Measurements from ENCODE around the gene SRP9.

DNA sequence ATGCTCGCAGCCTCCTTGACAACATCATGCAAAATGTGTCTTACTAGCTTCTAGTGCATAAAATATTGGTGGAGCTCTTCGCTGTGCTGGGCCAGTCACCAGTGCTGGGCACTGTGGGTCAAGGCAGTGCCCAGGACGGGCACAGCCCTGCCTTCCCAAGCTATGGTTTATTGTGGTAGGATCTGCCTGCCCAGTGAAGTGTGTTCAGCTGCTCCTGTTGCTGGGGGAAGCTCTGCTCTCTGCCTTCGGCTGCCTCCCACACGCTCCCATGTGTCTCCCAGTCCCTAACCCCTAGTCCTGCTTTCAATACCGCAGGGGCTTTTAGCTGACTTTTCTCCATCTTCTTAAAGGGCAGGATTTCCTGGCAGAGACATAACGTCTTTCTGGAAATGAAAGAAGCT is 48.0 kb downstream of the SRP9 start:
- no peak for TF ChIP-seq TCF7L2 (IDR thresholded peaks at IDR 0.05; ENCODE audit: low read depth, low read length)
- TF ChIP-seq, protein P1, sequence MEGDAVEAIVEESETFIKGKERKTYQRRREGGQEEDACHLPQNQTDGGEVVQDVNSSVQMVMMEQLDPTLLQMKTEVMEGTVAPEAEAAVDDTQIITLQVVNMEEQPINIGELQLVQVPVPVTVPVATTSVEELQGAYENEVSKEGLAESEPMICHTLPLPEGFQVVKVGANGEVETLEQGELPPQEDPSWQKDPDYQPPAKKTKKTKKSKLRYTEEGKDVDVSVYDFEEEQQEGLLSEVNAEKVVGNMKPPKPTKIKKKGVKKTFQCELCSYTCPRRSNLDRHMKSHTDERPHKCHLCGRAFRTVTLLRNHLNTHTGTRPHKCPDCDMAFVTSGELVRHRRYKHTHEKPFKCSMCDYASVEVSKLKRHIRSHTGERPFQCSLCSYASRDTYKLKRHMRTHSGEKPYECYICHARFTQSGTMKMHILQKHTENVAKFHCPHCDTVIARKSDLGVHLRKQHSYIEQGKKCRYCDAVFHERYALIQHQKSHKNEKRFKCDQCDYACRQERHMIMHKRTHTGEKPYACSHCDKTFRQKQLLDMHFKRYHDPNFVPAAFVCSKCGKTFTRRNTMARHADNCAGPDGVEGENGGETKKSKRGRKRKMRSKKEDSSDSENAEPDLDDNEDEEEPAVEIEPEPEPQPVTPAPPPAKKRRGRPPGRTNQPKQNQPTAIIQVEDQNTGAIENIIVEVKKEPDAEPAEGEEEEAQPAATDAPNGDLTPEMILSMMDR (IDR thresholded peaks at IDR 0.05) = no peak
- TF ChIP-seq SIN3A (IDR thresholded peaks at IDR 0.05; ENCODE audit: borderline replicate concordance, insufficient read depth, low read depth, low read length) = no peak

Measured in Panc1 (cell line).